RWPE1 (cell line): Measurements from ENCODE around the gene TRIM68.

Source experiments
- CTCF ChIA-PET: fragments of 350-600 bp; sonication (Branson Sonifier 250); formaldehyde crosslinking; extraction: SDS; loops from one replicate; lab custom pipeline; 2021; lab: Yijun Ruan, JAX
- POLR2A ChIA-PET: fragments of 400-600 bp; formaldehyde crosslinking; extraction: SDS; loops from one replicate; lab custom pipeline; 2020; ENCODE audit warnings: antibody characterized with exemption; ENCODE audit not compliant: low non-redundant PET; lab: Yijun Ruan, JAX
- DNase-seq: peaks from one replicate; pipeline ENCODE4 v3.0.0; 2012; ENCODE audit warnings: low spot score
- H3K27ac ChIP-seq: fragments of 450-650 bp; 2 replicates; pipeline ENCODE4 v1.5.1; 2017
- TF ChIP-seq, protein P1 (sequence below): fragments of 450-650 bp; conservative IDR thresholded peaks from 2 replicates; pipeline ENCODE4 v1.5.1; 2017; ENCODE audit warnings: low read depth, mild to moderate bottlenecking

Gene TRIM68

DNA sequence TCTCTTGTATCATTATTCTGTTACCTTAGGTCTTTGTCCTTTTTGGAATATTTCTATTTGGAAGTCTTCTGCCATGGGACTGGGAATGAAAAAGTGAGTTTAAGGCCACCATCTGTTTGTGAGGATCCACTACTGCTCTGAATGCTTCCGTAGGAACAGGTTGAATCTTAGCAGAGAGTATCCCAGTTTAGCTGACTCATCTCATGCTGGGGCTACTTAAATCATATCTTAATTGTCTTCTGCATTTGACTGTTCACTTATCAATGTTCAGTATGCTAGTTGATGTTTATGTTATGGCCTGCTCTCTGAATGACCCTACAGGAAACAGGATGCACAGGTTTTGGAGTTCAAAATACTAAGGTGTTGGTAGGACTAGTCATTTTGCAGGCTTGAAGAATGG, 27.9 kb downstream of the TRIM68 start:
- ChIA-PET CTCF (no interaction called here), POLR2A (no interaction called here)
- TF ChIP-seq, protein P1, sequence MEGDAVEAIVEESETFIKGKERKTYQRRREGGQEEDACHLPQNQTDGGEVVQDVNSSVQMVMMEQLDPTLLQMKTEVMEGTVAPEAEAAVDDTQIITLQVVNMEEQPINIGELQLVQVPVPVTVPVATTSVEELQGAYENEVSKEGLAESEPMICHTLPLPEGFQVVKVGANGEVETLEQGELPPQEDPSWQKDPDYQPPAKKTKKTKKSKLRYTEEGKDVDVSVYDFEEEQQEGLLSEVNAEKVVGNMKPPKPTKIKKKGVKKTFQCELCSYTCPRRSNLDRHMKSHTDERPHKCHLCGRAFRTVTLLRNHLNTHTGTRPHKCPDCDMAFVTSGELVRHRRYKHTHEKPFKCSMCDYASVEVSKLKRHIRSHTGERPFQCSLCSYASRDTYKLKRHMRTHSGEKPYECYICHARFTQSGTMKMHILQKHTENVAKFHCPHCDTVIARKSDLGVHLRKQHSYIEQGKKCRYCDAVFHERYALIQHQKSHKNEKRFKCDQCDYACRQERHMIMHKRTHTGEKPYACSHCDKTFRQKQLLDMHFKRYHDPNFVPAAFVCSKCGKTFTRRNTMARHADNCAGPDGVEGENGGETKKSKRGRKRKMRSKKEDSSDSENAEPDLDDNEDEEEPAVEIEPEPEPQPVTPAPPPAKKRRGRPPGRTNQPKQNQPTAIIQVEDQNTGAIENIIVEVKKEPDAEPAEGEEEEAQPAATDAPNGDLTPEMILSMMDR: no peak
- no peak overlapping the region for H3K27ac ChIP-seq
- DNase-seq: no peak

DNA sequence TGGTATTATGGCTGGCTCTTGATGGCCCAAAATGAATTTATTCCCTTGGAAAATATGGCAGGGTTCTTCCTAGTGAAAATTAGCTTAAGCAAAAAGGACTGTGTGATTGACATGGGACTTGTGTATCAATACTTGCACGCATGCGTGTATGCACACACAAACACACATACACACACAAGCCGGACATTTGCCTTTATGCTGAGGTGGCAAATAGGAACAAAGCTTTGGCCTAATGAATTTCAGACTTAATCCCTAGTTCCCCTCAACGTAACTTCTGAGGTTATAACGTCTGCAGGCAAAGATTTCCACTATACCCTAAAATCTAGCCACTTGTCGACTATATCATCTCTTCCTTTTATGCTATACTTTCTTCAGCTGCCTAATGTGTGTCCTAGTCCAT, 29.4 kb downstream of the TRIM68 start:
- no peak overlapping the region for H3K27ac ChIP-seq
- TF ChIP-seq, protein P1: no peak
- DNase-seq: no peak
- ChIA-PET POLR2A (no interaction called here), CTCF (no interaction called here)

DNA sequence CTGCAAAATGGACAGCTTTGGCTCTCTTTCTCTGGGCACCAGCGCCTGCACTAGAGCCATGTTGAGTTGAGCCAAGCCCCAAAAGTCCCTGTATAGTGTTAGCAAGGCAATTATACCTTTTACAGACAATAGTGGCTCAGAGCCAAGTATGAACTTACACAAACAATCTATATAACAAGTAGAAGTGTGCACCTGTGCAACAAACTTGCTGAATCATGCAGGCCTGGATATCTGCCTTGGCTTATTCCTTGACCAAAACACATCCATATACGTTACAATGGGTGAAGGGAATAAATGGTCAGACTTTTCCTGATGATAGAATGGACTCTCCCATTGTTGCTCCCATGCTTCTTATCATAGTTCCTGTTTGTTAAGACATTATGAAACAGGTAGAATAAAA, 30.3 kb downstream of the TRIM68 start:
- POLR2A ChIA-PET: no interaction called here
- TF ChIP-seq, protein P1: no peak
- H3K27ac ChIP-seq: no peak overlapping the region
- CTCF ChIA-PET: no interaction called here
- DNase-seq: no peak

DNA sequence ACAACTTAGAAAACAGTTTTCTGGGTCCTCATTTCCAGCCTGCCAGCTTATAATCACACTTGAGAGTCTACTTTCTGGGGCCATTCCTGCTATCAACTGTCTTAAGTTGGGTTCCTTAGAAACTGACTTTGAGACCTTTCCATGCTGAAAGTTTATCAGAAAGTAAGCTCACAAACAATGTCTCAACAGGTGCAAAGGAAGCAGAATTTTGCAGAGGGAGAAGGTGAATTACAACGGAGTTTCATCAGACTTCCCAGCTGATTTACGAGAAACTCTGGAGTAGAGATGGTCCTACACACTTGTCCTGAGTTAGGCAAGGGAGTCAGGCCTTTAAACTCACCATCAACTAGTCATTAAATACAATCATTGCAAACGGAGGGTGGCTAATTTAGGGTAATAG, 31.2 kb downstream of the TRIM68 start:
- DNase-seq: no peak
- POLR2A ChIA-PET: no interaction called here
- CTCF ChIA-PET: no interaction called here
- no peak overlapping the region for H3K27ac ChIP-seq
- TF ChIP-seq, protein P1: no peak

DNA sequence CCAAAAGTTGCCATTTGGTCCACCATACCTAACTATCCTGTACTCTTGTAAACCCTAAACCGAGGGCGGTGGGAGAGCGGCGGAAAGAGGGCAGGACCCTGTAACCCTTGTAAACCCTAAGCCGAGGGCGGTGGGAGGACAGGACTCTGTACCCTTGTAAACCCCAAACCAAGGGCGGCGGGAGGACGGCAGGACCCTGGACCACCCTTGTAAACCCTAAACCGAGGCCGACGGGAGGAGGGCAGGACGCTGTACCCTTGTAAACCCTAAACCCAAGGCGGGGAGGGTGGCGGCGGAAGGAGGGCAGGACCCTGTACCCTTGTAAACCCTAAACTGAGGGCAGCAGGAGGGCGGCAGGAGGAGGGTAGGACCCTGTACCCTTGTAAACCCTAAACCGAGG, 39.0 kb downstream of the TRIM68 start:
- H3K27ac ChIP-seq: no peak overlapping the region
- POLR2A ChIA-PET: no interaction called here
- DNase-seq: no peak
- CTCF ChIA-PET: interaction anchor here (0.6 kb wide), 1 partner anchor 39 kb away, joined by 3 read pairs; the partner anchor contains the start of gene TRIM68
- TF ChIP-seq, protein P1: no peak

DNA sequence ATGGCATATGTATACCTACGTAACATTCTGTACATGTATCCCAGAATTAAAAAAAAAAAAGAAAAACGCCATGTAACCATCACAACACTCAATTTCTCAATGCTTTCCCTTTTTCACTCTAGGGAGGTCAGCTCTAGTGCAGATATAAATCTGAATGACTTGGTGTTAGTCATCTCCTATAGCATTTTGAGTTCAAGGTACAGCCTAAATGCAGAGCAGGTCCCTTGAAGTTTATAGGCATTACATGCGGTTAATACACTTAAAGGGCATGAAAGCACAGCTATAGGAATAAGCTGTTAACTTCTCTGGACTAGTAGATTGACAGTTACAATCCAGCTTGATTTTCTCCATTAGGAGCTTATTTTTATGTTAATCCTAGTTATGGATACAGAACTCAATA, 42.7 kb downstream of the TRIM68 start:
- TF ChIP-seq, protein P1: no peak
- no peak for DNase-seq
- no peak overlapping the region for H3K27ac ChIP-seq
- ChIA-PET CTCF (no interaction called here), POLR2A (no interaction called here)
